Skeletal muscle cell (primary cell): ENCODE data around the gene TNPO3.

Experiments used
- DNase-seq: peaks from one replicate; pipeline ENCODE4 v3.0.0-alpha.2; 2010; ENCODE audit warnings: low read depth
- H3K4me3 ChIP-seq: 2 replicates; pipeline ENCODE4 v1.5.1; 2011; ENCODE audit warnings: low read depth, mild to moderate bottlenecking, control low read depth, low read length, moderate library complexity

The TNPO3 gene

GRCh38 chr7:128982105-128982504, 72.8 kb downstream of the TNPO3 start:
- no peak for DNase-seq
- H3K4me3 ChIP-seq = no peak overlapping the region

- DNase-seq = no peak
- no peak overlapping the region for H3K4me3 ChIP-seq
Observed at GRCh38 chr7:128974241-128974934, 80.5 kb downstream of the TNPO3 start.

GRCh38 chr7:128968624-128969023, 86.3 kb downstream of the TNPO3 start:
- H3K4me3 ChIP-seq = no peak overlapping the region
- no peak for DNase-seq

GRCh38 chr7:128963327-128963757, 91.6 kb downstream of the TNPO3 start:
- no peak for DNase-seq
- no peak overlapping the region for H3K4me3 ChIP-seq

- no peak overlapping the region for H3K4me3 ChIP-seq
- no peak for DNase-seq
Observed at GRCh38 chr7:128962899-128963298, 92.0 kb downstream of the TNPO3 start.

GRCh38 chr7:128961030-128961659, 93.8 kb downstream of the TNPO3 start:
- DNase-seq = no peak
- no peak overlapping the region for H3K4me3 ChIP-seq

GRCh38 chr7:128959296-128959695, 95.6 kb downstream of the TNPO3 start:
- H3K4me3 ChIP-seq = no peak overlapping the region
- DNase-seq = no peak

- no peak for DNase-seq
- no peak overlapping the region for H3K4me3 ChIP-seq
Observed at GRCh38 chr7:128955981-128956380, 98.9 kb downstream of the TNPO3 start.

- no peak overlapping the region for H3K4me3 ChIP-seq
- DNase-seq = peak; percentile 20
Observed at GRCh38 chr7:128954830-128955802, 99.8 kb downstream of the TNPO3 start.

GRCh38 chr7:128954150-128954549, 100.8 kb downstream of the TNPO3 start:
- no peak for DNase-seq
- H3K4me3 ChIP-seq = no peak overlapping the region

GRCh38 chr7:128951296-128951695, 103.6 kb downstream of the TNPO3 start:
- no peak for DNase-seq
- H3K4me3 ChIP-seq = no peak overlapping the region

- DNase-seq = peak; percentile 6
- H3K4me3 ChIP-seq = no peak overlapping the region
Observed at GRCh38 chr7:128948976-128949760, 105.7 kb downstream of the TNPO3 start.

- no peak for DNase-seq
Observed at GRCh38 chr7:128948312-128948973, 106.5 kb downstream of the TNPO3 start.

GRCh38 chr7:128947854-128948253, 107.1 kb downstream of the TNPO3 start:
- DNase-seq = no peak
- no peak overlapping the region for H3K4me3 ChIP-seq

More at GRCh38 chr7:128948312-128948973, 106.5 kb downstream of the TNPO3 start:
- no peak overlapping the region for H3K4me3 ChIP-seq

- H3K4me3 ChIP-seq = no peak overlapping the region
- DNase-seq = no peak
Observed at GRCh38 chr7:128946936-128947830, 107.7 kb downstream of the TNPO3 start.

GRCh38 chr7:128945668-128946366, 109.1 kb downstream of the TNPO3 start:
- no peak overlapping the region for H3K4me3 ChIP-seq
- DNase-seq = no peak

- no peak overlapping the region for H3K4me3 ChIP-seq
- DNase-seq = no peak
Observed at GRCh38 chr7:128944487-128945236, 110.2 kb downstream of the TNPO3 start.
